GM19025 (cell line): Measurements from ENCODE around the gene ONECUT2.

Experiments used
- ATAC-seq: cut with Tn5 transposase; IDR thresholded peaks from one replicate; pipeline ENCODE4 v1.9.1; 2021; ENCODE audit warnings: mild to moderate bottlenecking, low read depth, moderate library complexity; ENCODE audit not compliant: unreplicated experiment

ONECUT2 gene

DNA sequence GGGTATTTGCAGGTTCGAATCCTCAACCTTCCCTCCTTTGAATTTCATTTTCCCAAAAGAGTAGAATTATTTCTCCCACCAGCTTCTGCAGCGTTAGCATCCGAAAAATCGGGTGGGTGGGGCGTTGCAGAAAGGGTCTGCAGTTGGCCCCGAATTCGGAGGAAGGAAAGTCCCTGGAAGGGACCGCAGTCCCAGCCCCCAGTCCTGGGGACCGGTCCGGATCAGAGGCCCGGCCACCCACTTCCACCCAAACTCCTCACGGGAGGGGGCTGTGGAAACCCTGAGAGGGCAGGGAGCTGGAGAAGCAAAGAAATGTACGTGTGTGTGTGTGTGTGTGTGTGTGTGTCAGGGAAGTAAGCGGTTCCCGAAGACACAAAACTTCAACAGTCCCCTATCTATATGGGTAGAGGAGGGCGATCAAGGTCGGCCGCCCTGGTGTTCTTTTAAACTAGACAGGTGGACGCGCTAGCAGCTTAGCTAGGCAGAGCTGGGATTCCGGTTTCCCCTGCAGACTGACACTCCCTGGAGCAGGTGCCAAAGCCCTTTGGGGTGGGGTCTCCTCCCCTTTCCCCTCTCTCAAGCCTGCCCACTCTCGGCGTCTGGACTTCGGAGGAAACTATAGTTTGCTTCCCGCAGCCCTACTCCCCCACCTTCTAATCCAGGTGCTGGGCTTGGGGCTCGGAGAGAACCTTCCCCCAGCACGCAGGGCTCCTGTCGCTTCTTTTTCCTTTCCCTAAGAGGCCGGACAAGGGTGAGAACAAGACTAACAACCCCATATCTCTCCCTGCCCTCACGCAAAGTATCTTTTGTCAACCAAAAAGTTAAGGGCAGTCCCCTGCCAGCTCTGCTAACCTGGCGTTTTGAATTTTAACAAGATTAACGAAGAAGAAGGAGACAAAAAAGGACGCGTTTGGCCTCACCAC is 4.8 kb upstream of the ONECUT2 start:
- no peak for ATAC-seq

DNA sequence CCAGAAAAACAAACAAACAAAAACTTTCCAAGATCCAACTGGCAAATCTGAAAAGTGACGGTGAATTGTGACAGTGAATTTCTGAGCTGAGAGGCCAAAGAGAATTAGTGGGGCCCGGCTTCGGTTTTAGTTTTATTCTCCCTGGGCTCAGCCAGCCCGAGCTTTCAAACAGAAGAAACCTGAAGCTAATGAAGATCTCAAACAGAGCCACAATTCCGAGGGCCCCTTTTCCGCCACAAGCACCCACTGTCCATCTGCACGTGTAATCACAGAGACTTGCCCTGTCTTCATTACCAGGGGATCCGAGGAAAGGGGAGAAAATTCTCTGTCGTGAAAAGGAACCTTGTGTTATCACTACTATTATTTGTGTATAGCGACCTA is 4.2 kb upstream of the ONECUT2 start:
- no peak for ATAC-seq

DNA sequence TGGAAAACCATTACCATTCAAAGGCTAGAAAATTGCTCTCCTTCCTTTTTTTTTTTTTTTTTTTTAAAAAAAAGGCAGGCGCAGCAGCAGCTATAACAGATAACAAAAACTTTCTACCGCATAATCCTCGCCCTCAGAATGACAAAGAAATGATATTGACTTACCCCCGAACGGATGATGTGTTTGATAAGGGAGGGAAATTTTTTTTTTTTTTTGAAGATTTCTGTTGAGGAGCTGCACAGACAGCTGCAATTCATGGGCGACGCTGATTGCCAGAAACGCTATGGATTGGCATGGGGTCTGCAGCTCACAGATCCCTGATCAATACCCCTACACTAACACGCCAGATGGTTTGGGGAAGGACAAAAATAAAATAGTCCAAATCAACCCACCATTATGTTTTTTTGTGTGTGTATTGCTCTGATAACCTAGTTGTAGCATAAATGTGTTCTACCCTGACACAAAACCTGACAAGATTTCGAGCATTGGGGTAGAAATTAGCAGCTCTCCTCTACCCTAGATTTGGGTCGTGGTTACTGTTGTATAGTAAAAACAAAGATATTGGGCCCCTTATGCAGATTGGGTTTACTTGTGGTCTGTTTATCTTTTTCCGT is 3.6 kb upstream of the ONECUT2 start:
- ATAC-seq, result no peak

DNA sequence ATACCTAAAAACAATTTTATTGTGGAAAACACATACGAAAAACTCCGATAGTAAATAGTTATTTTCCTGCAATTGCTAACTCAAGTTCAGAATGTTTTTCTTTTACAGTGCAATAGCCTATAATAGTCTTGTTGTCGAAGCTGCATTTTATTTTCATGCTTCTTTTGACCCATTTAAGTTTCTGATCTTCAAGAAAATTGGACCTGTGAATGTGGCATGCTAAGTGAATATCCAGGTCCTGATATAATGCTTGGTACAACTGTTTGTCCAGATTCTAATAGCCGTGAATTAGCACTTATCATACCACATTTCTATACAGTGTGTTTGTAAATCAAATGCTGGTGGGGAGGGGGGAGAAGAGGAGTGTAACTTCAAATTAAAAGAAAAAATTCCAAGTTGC is 3.0 kb upstream of the ONECUT2 start:
- ATAC-seq, result no peak

DNA sequence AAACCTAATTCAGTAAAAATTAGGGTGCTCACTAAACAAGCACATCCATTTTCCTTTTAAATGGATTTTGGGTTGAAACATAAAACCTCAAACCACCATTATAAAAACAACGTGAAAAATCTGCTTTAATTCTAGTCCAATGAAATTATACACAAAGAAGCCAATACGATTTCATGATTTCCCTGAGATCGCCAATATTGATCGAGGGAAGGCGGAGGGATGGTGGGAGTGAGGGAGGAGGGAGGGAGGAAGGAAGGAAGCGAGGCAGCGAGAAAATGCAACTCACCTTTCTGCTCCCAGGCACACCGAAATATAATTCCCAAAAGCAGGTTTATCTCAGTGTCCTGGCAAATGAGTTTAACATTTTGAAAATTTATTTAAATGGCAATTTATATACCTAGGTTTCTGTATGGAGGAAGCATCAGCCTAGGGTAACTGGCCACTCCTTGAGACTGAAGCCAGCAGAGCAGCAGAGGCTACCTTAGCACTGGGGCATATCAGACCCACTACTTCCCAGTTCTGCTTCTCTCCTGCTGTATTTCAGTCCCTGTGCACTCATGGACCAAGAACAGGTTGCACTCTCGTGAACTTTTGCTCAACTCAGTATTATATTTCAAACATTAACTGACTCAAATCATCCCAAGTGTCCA is 2.3 kb upstream of the ONECUT2 start:
- no peak for ATAC-seq

DNA sequence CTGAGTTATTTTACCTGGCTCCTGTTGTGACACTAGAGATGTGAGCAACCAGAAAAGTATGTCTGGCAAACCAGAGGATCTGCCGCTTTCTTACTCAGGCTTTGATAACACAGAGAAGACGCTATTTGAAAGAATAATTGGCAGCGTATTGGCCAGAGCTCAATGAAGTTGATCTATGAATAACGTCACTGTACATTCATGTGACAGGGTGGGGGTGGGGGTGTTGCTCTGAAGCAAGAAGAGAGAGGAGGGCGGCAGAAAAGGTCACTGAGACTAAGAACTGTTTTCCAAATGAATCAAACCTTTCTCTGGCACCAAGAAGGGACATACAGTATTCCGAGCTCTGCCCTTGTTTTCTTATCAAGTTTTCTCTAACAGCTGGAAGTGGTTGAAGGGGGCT is 1.7 kb upstream of the ONECUT2 start:
- ATAC-seq, result no peak

DNA sequence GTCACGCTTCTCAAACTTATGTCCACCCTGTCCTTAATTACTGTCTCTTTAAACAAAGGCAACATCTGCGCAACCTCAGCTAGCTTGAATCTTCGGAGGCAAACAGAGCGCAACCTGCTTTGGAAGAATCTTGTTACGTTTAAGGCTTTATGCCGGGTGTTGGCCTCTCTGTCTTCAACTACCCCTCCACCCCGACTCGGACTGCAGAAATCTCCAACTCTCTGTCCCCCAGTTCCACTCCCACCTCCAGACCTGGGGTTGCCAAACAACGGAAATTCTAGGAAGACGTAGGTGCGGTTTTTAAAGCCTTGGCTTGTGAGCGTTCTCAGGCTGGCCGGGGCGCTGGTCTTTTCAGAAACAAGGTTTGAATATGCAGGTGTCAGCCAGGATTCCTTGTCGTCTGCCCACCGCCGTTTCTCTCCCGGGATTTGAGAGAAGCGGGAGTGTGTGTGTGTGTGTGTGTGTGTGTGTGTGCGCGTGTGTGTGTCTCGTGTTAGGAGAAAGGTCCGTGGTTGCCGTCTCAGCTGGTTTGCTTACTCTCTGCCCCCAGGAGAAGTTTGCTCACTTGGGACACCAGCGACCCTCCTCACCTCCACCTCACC is 1.1 kb upstream of the ONECUT2 start:
- no peak for ATAC-seq

DNA sequence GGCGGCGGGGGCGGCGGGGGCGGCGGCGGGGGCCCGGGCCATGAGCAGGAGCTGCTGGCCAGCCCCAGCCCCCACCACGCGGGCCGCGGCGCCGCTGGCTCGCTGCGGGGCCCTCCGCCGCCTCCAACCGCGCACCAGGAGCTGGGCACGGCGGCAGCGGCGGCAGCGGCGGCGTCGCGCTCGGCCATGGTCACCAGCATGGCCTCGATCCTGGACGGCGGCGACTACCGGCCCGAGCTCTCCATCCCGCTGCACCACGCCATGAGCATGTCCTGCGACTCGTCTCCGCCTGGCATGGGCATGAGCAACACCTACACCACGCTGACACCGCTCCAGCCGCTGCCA is 644 bp downstream of the ONECUT2 start:
- ATAC-seq, result no peak

DNA sequence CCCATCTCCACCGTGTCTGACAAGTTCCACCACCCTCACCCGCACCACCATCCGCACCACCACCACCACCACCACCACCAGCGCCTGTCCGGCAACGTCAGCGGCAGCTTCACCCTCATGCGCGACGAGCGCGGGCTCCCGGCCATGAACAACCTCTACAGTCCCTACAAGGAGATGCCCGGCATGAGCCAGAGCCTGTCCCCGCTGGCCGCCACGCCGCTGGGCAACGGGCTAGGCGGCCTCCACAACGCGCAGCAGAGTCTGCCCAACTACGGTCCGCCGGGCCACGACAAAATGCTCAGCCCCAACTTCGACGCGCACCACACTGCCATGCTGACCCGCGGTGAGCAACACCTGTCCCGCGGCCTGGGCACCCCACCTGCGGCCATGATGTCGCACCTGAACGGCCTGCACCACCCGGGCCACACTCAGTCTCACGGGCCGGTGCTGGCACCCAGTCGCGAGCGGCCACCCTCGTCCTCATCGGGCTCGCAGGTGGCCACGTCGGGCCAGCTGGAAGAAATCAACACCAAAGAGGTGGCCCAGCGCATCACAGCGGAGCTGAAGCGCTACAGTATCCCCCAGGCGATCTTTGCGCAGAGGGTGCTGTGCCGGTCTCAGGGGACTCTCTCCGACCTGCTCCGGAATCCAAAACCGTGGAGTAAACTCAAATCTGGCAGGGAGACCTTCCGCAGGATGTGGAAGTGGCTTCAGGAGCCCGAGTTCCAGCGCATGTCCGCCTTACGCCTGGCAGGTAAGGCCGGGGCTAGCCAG is 1.2 kb downstream of the ONECUT2 start:
- no peak for ATAC-seq

DNA sequence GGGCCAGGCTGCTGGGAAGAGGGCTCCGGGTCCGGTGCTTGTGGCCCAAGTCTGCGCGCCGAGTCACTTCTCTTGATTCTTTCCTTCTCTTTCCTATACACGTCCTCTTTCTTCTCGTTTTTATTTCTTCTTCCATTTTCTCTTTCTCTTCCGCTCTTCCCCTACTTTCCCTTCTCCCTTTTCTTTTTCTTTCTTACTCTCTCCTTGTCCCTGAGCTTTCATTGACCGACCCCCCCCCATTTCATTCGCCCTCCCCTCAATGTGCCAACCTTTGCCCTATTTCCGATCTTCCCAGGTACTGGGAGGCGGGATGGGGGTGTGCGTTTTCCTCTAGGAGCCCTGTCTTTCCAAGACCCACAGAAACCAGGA is 1.8 kb downstream of the ONECUT2 start:
- ATAC-seq, result no peak

DNA sequence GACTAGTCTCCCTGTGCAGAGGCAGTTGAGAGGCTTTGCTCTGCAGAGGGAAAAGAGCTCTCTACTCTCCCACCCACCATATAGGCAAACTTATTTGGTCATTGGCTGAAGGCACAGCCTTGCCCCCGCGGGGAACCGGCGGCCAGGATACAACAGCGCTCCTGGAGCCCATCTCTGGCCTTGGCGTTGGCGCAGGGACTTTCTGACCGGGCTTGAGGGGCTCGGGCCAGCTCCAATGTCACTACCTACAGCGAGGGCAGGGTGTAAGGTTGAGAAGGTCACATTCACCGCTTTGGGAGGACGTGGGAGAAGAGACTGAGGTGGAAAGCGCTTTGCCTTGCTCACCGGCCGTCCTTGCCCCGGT is 2.2 kb downstream of the ONECUT2 start:
- no peak for ATAC-seq

DNA sequence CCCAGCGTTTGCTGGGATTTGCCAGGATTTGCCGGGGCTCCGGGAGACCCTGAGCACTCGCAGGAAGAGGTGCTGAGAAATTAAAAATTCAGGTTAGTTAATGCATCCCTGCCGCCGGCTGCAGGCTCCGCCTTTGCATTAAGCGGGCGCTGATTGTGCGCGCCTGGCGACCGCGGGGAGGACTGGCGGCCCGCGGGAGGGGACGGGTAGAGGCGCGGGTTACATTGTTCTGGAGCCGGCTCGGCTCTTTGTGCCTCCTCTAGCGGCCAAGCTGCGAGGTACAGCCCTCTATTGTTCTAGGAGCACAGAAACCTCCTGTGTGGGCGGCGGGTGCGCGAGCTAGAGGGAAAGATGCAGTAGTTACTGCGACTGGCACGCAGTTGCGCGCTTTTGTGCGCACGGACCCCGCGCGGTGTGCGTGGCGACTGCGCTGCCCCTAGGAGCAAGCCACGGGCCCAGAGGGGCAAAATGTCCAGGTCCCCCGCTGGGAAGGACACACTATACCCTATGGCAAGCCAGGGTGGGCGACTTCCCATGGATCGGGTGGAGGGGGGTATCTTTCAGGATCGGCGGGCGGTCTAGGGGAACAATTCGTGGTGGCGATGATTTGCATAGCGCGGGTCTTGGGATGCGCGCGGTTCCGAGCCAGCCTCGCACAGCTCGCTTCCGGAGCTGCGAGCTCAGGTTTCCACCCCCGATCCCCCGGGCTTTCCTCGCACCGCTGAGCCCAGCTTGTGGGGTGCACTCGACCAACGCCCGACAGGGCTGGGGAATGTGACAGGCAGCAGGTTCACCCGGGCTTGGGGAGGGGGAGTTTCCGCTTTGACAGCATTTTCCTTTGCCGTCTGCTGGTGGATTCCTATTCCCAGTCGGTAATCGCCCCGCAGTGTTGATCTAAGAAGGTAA is 2.8 kb downstream of the ONECUT2 start:
- ATAC-seq, result no peak

DNA sequence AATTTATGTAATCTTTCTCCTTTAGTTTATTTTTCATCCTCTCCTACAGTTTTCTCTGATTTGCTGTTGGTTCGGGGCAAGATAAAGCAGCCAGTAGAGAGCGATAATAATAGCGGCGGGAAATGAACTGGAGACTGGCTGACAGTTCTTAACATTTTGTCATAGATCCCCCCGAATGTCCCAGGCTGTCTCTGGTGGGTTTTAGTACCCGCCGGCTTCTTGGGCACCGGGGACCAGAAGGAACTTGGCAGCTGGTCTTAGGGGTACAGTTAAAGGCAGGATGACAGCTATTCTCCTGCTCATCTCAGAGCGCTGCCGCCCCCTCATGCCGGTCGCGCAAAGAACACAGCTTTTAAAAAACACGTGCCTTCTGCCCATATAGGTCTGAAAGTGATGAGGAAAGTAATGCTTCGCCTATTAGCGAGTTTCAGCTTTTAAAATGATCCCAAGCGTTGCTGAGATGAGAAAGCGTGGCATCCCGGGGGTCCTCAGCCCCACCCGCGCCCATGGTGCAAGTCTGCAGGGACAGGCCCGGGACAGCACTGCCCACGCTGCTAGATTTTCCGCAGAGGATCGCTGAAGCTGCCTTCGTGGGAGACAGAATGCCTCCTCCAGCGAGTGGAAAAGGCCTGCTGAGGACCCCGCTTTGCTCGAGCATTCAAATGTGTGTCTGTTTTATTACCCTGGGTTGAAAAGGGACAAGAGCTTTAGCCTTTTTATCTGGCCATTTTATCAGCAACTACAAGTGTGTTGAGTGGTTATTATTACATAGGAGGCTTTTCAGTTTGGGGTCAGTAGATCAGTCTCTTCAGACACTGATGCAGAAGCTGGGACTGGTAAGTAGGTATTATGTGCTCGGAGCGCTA is 3.8 kb downstream of the ONECUT2 start:
- ATAC-seq, result no peak

DNA sequence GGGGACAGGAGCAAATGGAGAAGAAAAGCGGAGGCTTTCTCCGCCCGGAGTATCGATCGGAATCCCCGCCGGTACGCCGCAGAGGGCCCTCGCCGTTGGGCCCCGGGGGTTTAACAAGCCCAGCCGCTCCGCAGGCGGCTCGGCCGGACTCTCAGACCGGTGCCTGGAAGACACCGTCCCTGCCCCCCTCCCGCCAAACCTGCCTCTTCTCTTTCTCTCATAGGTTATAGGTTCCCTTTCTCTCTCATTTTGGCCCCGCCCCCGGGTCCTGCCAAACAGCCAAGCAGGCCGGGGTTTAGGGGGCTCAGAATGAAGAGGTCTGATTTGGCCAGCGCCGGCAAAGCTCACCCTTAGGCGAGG is 4.4 kb downstream of the ONECUT2 start:
- no peak for ATAC-seq

DNA sequence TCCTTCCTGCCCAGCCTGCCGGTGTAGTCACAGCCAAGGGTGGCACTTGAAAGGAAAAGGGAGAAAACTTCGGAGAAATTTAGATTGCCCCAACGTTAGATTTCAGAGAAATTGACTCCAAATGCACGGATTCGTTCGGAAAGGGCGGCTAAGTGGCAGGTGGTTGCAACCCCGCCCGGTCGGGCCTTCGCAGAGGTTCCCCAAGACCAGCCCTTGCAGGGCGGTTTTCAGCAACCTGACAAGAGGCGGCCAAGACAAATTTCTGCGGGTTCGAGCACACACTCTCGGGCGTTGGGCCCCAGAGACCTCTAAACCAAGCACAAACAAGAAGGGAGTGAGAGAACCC is 4.8 kb downstream of the ONECUT2 start:
- ATAC-seq, result no peak

DNA sequence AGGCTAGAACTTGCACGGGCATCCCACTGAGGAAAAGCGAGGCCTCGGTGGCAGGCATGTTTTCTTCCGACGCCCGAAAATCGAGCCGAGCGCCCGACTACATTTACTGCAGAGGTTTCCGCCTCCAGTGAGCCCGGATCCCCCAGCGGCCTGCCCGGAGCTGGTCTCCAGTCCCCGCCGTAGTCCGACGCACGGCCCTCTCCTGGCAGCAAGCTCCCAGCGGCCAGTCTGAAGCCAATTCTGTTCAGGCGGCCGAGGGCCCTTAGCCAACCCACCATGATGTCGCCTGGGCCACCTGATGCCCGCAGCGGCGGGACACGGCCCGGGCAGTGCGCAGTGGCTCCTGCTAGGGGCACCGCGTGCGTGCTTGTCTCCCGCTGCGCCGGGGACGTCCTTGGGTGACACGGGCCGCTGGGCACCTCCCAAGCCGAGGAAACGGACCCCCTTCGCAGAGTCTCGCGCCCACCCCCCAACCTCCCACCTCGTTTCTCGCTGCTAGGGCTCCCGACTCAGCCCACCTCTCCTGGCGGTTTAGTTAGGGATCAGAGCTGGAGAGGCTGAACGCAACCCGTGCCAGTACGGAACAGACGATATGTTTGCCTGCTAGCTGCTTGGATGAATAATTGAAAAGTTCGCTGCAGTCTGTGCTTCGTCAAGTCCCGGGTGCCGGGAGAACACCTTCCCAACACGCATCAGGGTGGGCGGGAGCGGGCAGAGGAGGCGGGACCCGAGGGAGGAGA is 5.3 kb downstream of the ONECUT2 start:
- no peak for ATAC-seq

DNA sequence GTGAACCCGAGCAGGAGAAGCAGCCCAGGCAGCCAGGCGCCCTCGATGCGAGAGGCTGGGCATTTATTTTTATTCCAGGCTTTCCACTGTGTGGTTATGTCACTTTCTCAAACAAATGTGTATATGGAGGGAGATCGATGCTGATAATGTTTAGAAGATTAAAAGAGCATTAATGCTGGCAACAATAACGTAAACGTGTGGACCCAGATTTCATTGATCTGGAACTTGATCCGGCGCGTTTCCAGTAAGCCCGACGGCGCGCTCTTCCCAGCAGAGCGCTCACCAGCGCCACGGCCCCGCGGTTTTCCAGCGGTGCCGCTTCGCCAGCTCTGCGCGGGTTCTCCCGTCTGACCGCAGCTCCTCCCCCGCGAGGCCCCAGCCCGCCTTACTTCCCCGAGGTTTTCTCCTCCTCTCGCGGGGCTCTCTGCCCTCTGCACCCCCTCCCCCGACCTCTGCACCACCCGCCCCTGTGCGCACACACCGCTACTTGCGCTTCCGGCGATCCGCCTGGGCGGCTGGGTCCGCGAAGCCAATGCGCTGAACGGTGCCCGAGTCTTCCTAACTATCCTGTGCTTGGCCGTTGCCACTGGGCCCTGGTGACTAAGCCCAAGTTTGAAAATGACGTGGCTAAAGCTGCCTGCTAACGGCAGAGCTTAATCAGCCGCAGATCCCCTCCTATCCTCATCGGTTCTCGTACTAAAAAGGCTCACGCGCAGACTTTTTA is 6.1 kb downstream of the ONECUT2 start:
- ATAC-seq, result no peak

DNA sequence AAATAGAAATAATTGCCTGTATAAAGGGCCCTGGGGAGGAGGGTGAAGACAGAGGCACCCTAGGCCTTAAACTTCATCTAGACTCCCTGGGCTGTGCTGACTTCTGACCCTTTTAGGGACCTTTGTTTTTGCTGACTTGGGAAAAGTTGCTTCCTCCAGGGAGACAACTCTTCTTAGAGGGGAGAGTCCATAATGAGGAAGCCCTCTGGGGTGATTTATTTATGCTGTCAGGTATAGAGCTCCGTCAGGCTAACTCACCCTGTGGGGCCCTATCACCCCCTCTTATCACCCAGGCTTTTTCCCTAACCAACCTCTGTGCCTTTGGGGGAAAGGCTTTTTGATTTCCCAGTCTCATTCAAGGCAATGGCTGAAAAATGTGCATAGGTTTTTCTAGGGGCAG is 8.1 kb downstream of the ONECUT2 start:
- no peak for ATAC-seq
